Lower leg skin (tissue), 3 donors: Measurements from ENCODE around the gene ZNF740.

ENCODE experiments used
- POLR2A ChIP-seq, 2 donors: fragments of 450-650 bp; IDR thresholded peaks; one replicate each; pipeline ENCODE4 v1.6.1; 2016 to 2017; ENCODE audit warnings: antibody characterized with exemption in 2 of 2, mild to moderate bottlenecking in 1 of 2, moderate library complexity in 1 of 2
- TF ChIP-seq, protein P1 (sequence below), 3 donors: fragments of 450-650 bp; IDR thresholded peaks; one replicate each; pipeline ENCODE4 v1.5.1; 2016; ENCODE audit warnings: antibody characterized with exemption in 3 of 3, mild to moderate bottlenecking in 3 of 3, moderate library complexity in 2 of 3

DNA sequence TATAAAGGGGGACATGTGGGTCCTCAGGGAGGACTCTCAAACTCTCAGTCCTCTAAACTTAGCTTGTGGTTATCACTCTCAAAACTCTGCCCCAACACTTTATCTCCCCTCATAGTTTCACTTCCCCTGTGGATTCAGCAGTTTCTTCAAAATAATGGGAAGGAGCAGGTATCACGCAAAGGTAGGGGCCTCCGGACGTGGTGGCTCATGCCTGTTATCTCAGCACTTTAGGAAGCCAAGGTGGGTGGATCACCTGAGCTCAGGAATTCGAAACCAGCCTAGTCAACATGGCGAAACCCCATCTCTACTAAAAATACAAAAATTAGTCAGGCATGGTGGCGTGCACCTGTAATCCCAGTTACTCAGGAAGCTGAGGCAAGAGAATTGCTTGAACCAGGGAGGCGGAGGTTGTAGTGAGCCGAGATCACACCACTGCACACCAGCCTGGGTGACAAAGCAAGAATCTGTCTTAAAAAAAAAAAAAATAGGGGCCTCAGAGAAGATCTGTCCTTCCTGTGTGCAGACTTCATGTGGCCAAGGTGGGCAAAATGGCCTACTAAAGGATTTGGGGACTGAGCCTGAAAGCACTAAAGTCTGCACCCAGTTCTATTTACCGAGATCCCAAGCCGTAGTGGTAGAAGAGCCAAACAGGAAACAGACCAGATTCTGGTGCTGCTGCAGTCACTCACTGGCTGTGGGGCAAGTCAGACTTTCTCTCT, 20.1 kb downstream of the ZNF740 start:
- TF ChIP-seq, protein P1, sequence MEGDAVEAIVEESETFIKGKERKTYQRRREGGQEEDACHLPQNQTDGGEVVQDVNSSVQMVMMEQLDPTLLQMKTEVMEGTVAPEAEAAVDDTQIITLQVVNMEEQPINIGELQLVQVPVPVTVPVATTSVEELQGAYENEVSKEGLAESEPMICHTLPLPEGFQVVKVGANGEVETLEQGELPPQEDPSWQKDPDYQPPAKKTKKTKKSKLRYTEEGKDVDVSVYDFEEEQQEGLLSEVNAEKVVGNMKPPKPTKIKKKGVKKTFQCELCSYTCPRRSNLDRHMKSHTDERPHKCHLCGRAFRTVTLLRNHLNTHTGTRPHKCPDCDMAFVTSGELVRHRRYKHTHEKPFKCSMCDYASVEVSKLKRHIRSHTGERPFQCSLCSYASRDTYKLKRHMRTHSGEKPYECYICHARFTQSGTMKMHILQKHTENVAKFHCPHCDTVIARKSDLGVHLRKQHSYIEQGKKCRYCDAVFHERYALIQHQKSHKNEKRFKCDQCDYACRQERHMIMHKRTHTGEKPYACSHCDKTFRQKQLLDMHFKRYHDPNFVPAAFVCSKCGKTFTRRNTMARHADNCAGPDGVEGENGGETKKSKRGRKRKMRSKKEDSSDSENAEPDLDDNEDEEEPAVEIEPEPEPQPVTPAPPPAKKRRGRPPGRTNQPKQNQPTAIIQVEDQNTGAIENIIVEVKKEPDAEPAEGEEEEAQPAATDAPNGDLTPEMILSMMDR (IDR thresholded peaks at IDR 0.05): no peak
- TF ChIP-seq POLR2A (IDR thresholded peaks at IDR 0.05): no peak
